Muscle of leg (tissue), 11 donors: ENCODE measurements around the gene MGAM2. TPM values are rescaled to one million over a fixed set of nuclear protein-coding genes. Genes with fewer than 3 reads are reported as not detected.

ENCODE experiments used
- DNase-seq: peaks from one replicate; pipeline ENCODE4 v3.0.0; 2013
- H3K27ac ChIP-seq: one replicate; pipeline ENCODE4 v1.5.1; 2013; ENCODE audit warnings: mild to moderate bottlenecking, low read length, control low read depth
- H3K27me3 ChIP-seq: one replicate; pipeline ENCODE4 v1.6.1; 2013; ENCODE audit warnings: low read length; ENCODE audit not compliant: control insufficient read depth, insufficient read depth
- H3K36me3 ChIP-seq: one replicate; pipeline ENCODE4 v1.6.1; 2013; ENCODE audit warnings: low read length; ENCODE audit not compliant: control insufficient read depth, insufficient read depth
- H3K4me1 ChIP-seq: one replicate; pipeline ENCODE4 v1.6.1; 2013; ENCODE audit warnings: low read length; ENCODE audit not compliant: control insufficient read depth, insufficient read depth
- H3K4me3 ChIP-seq: one replicate; pipeline ENCODE4 v1.5.1; 2013; ENCODE audit warnings: low read length, control low read depth
- H3K9me3 ChIP-seq: replicated peaks from 2 replicates; pipeline ENCODE4 v1.6.1; 2013; ENCODE audit warnings: low read depth, low read length; ENCODE audit not compliant: control insufficient read depth
- WGBS: methylation state at CpG from one replicate; pipeline ENCODE4 v1.1.5; 2013; ENCODE audit warnings: missing lambda C conversion rate; ENCODE audit not compliant: insufficient coverage; 5-methylcytosine and 5-hydroxymethylcytosine counted together
- polyA plus RNA-seq, 8 donors: library from polyadenylated mRNA; unstranded; fragments of 120-200 nt; gene quantifications; one replicate each; pipeline versions ENCODE4 v1.2.1 to v1.2.3, GENCODE V29; 2013; ENCODE audit warnings: inconsistent platforms in 1 of 8, low replicate concordance in 1 of 8; ENCODE audit not compliant: insufficient read length in 8 of 8, insufficient read depth in 1 of 8
- total RNA-seq: library from RNA; stranded (reverse); fragments of 120-200 nt; gene quantifications from one replicate; pipeline ENCODE4 v1.2.4, GENCODE V29; 2013

The MGAM2 gene
- total and polyA plus RNA-seq, 9 donors: under 0.01 to 2.1 (median 0.06) TPM; not detected in 1

- no peak overlapping the region for H3K4me3 ChIP-seq
- H3K27ac ChIP-seq: no peak overlapping the region
- no peak for DNase-seq
- H3K27me3 ChIP-seq: no peaks in the 10 kb centered on the region
- peaks cover 8% of the 10 kb centered on the region for H3K9me3 ChIP-seq
- WGBS: no CpG with 5 or more reads among the region's 2 CpGs
- H3K4me1 ChIP-seq: no peaks in the 10 kb centered on the region
- H3K36me3 ChIP-seq: no peaks in the 10 kb centered on the region
These were observed 139.2 kb downstream of the MGAM2 start for GRCh38 chr7:142250705-142251104.

GRCh38 chr7:142257958-142258357, 146.4 kb downstream of the MGAM2 start, which contains the start of gene PRSS58:
PRSS58 (minus strand) TSS chr7:142258058; CDS start chr7:142257707, 351 bp downstream.
- no peak within 1 kb of the TSS for H3K27ac ChIP-seq
- H3K36me3 ChIP-seq: no peaks in the 10 kb centered on the region
- WGBS: 67% methylated on average over 1 of the region's 1 CpG
- no peak for DNase-seq
- H3K27me3 ChIP-seq: no peaks in the 10 kb centered on the region
- H3K4me1 ChIP-seq: no peaks in the 10 kb centered on the region
- peaks cover 5% of the 10 kb centered on the region for H3K9me3 ChIP-seq
- H3K4me3 ChIP-seq: no peak within 1 kb of the TSS

- Histone ChIP-seq H3K36me3 (no peaks in the 10 kb centered on the region), H3K27ac (no peak overlapping the region), H3K9me3 (no peaks in the 10 kb centered on the region), H3K4me3 (no peak overlapping the region), H3K4me1 (no peaks in the 10 kb centered on the region), H3K27me3 (no peaks in the 10 kb centered on the region)
- DNase-seq: no peak
- WGBS: 63% methylated on average over 1 of the region's 8 CpGs
These were observed 152.3 kb downstream of the MGAM2 start for GRCh38 chr7:142263598-142264380.

Other genes starting within 250 kb of the MGAM2 start
- not detected for gene OR9A4, start 195.3 kb upstream of the MGAM2 start, total RNA-seq
- under 1 TPM in 1 of 8 donors, not detected in 7; 0.21 TPM for gene OR9A4, start 195.3 kb upstream of the MGAM2 start, polyA plus RNA-seq
- 0.13 TPM for gene CLEC5A, start 164.7 kb upstream of the MGAM2 start, total RNA-seq
- under 1 TPM; 0.19 to 0.32 (median 0.24) TPM for gene CLEC5A, start 164.7 kb upstream of the MGAM2 start, polyA plus RNA-seq
- not detected for gene TAS2R38, start 137.9 kb upstream of the MGAM2 start, total RNA-seq
- under 1 TPM in 4 of 8 donors, not detected in 4; 0.11 to 0.38 (median 0.21) TPM for gene TAS2R38, start 137.9 kb upstream of the MGAM2 start, polyA plus RNA-seq
- gene MGAM, start 115.8 kb upstream of the MGAM2 start, total RNA-seq: 0.13 TPM
- under 1 TPM; 0.15 to 0.57 (median 0.33) TPM for gene MGAM, start 115.8 kb upstream of the MGAM2 start, polyA plus RNA-seq
- gene PRSS58, start 146.3 kb downstream of the MGAM2 start, total RNA-seq: not detected
- not detected for gene PRSS58, start 146.3 kb downstream of the MGAM2 start, polyA plus RNA-seq